GM12878 (cell line): ENCODE data around the gene AURKAIP1. TPM values are rescaled to one million over a fixed set of nuclear protein-coding genes. Genes with fewer than 3 reads are reported as not detected.
A peak's percentile ranks its signal among the peaks of the same experiment; 100 is the strongest.
"Not testable (repeated sequence)": the region's sequence is repeated elsewhere in the genome, so short reads cannot be mapped to it uniquely, and the experiment has no call there.

ENCODE experiments used
- ATAC-seq: fragments of 200-7000 bp; cut with Tn5 transposase; 3 replicates; pipeline ENCODE4 v1.9.1; 2020; ENCODE audit warnings: mild to moderate bottlenecking, moderate library complexity
- BruUV-seq: library from RNA; stranded (reverse); fragments of 400-500 nt; replicated peaks from 2 replicates; lab custom pipeline; 2021; lab: Mats Ljungman, UMichigan
- CTCF ChIA-PET: fragments of 300-600 bp; sonication (Branson Sonifier 250); formaldehyde crosslinking; extraction: SDS; loops from one replicate; lab custom pipeline; 2021; ENCODE audit warnings: inconsistent platforms; lab: Yijun Ruan, JAX
- POLR2A ChIA-PET: fragments of 350-600 bp; formaldehyde crosslinking; extraction: SDS; loops from one replicate; lab custom pipeline; 2021; ENCODE audit warnings: inconsistent platforms; lab: Charles Lee
- RAD21 ChIA-PET: fragments of 300-600 bp; sonication (Branson Sonifier 250); formaldehyde crosslinking; loops from one replicate; lab custom pipeline; 2023; ENCODE audit warnings: antibody characterized with exemption; ENCODE audit not compliant: unreplicated experiment; lab: Charles Lee
- SMC1A ChIA-PET: fragments of 300-600 bp; sonication (Branson Sonifier 250); formaldehyde crosslinking; loops from one replicate; lab custom pipeline; 2023; ENCODE audit not compliant: unreplicated experiment, uncharacterized antibody; lab: Charles Lee
- DNase-seq: peaks from one replicate; pipeline ENCODE4 v3.0.0-alpha.2; 2011; ENCODE audit warnings: low read depth, low spot score
- FAIRE-seq: peaks from 3 replicates; lab custom pipeline; 2011; peaks lifted over from hg19 to GRCh38; lab: Jason Lieb, UNC
- H2AFZ ChIP-seq: 2 replicates; pipeline ENCODE4 v1.6.0; 2011; ENCODE audit warnings: low read depth, low read length, control low read depth; ENCODE audit not compliant: control insufficient read depth
- H3K27ac ChIP-seq: 2 replicates; pipeline ENCODE4 v1.5.1; 2011; ENCODE audit warnings: control low read depth; ENCODE audit not compliant: control insufficient read depth, insufficient read depth
- H3K27me3 ChIP-seq, 2 experiments: replicated peaks in 1 of 2; 2 replicates each; pipeline versions ENCODE4 v1.6.0 to v1.6.1; 2011; ENCODE audit warnings: low read length in 1 of 2; ENCODE audit not compliant: control insufficient read depth in 2 of 2, insufficient read depth in 2 of 2
- H3K36me3 ChIP-seq, 2 experiments: 2 replicates each; pipeline ENCODE4 v1.5.1; 2011; ENCODE audit warnings: low read length in 1 of 2; ENCODE audit not compliant: control insufficient read depth in 2 of 2, insufficient read depth in 2 of 2
- H3K4me1 ChIP-seq: 2 replicates; pipeline ENCODE4 v1.6.1; 2011; ENCODE audit warnings: mild to moderate bottlenecking, low read length, moderate library complexity, mixed read lengths; ENCODE audit not compliant: control insufficient read depth, insufficient read depth
- H3K4me2 ChIP-seq: 2 replicates; pipeline ENCODE4 v1.6.0; 2011; ENCODE audit warnings: control low read depth; ENCODE audit not compliant: control insufficient read depth, insufficient read depth
- H3K4me3 ChIP-seq: fragments of 200-600 bp; sonication (generic); 2 replicates; pipeline ENCODE4 v1.5.1; 2016
- H3K79me2 ChIP-seq: 2 replicates; pipeline ENCODE4 v1.6.0; 2011; ENCODE audit warnings: low read length; ENCODE audit not compliant: control insufficient read depth, insufficient read depth
- H3K9ac ChIP-seq: 2 replicates; pipeline ENCODE4 v1.8.0; 2011; ENCODE audit warnings: low read length, control low read depth, mixed read lengths; ENCODE audit not compliant: control insufficient read depth, insufficient read depth
- H3K9me3 ChIP-seq: replicated peaks from 3 replicates; pipeline ENCODE4 v1.5.1; 2011; ENCODE audit warnings: mild to moderate bottlenecking, low read length; ENCODE audit not compliant: control insufficient read depth, insufficient read depth
- H4K20me1 ChIP-seq: 2 replicates; pipeline ENCODE4 v1.6.0; 2011; ENCODE audit not compliant: control insufficient read depth, insufficient read depth
- MTA3 ChIP-seq: IDR thresholded peaks from 2 replicates; pipeline ENCODE4 v1.6.1; 2012; ENCODE audit warnings: low read length, inconsistent platforms, borderline replicate concordance
- POLR2A ChIP-seq: IDR thresholded peaks from 2 replicates; pipeline ENCODE4 v1.6.1; 2011; ENCODE audit warnings: low read depth, mild to moderate bottlenecking, low read length
- WGBS: methylation state at CpG from one replicate; pipeline ENCODE4 v1.1.6; 2016; ENCODE audit warnings: low lambda C conversion rate; ENCODE audit not compliant: insufficient replicate concordance, insufficient coverage; ENCODE audit errors: missing lambda C conversion rate; 5-methylcytosine and 5-hydroxymethylcytosine counted together
- in situ Hi-C: fragments of 300-500 bp; cut with MboI; formaldehyde crosslinking; loops from 9 replicates; pipeline ENCODE4 v1.14.3; 2018; ENCODE audit warnings: mixed read lengths
- intact Hi-C: fragments of 100-400 bp; cut with micrococcal nuclease; formaldehyde crosslinking; loops from one replicate; pipeline ENCODE4 v1.14.2; 2022; ENCODE audit not compliant: unreplicated experiment
- polyA plus RNA-seq, 11 experiments: library from polyadenylated mRNA; depleted of rRNA in 4 of 11; unstranded in 6 of 11; stranded (reverse) in 5 of 11; fragments of >200 nt; fragmentation: Nextera tagmentation in 4 of 11; fragmentation: Illumina TruSeq in 1 of 11; extraction: Ambion mirVana in 4 of 11; extraction: Trizol in 1 of 11; gene quantifications; 1 replicate in 1 of 11; 2 replicates in 10 of 11; pipeline versions ENCODE4 v1.2.1 to v1.2.3, GENCODE V29; 2011 to 2016; ENCODE audit warnings: inconsistent platforms in 2 of 11, missing spikeins in 2 of 11, low read depth in 1 of 11
- total RNA-seq, 4 experiments: library from RNA; depleted of rRNA in 3 of 4; stranded (reverse); fragments of >200 nt in 3 of 4; fragmentation: Illumina TruSeq in 1 of 4; extraction: Trizol in 1 of 4; gene quantifications; 2 replicates each; pipeline versions ENCODE4 v1.2.1 to v1.2.3, GENCODE V29; 2013 to 2021

AURKAIP1 gene
- total and polyA plus RNA-seq, 10 of the 15 experiments (the other 5 are each of a cell fraction or from before 2014, with no cell fraction given), result 6.5 to 366 (median 120) TPM

- 85% methylated on average over 13 of the region's 16 CpGs for WGBS
- ChIA-PET SMC1A (interaction anchor here (1.2 to 1.8 kb wide), 4 partner anchors 47 to 386 kb away, joined by 3 to 5 read pairs (median 3); no protein-coding TSS in a partner anchor), POLR2A (interaction anchor here (1.1 kb wide), 1 partner anchor 67 kb away, joined by 3 read pairs; no protein-coding TSS in a partner anchor), CTCF (interaction anchor here (0.6 to 2.8 kb wide), 14 partner anchors 12 to 386 kb away, joined by 3 to 15 read pairs (median 6); partner anchors contain the start of genes AGRN, CCNL2, DVL1 and MRPL20), RAD21 (no interaction called here)
- no peak overlapping the region for H3K4me2 ChIP-seq
- H3K9ac ChIP-seq, result no peak overlapping the region
- in situ Hi-C loops, result no loop called here
- H2AFZ ChIP-seq, result no peak overlapping the region
- H4K20me1 ChIP-seq, result no peaks in the 10 kb centered on the region
- peaks cover 25% of the 10 kb centered on the region for H3K79me2 ChIP-seq
- BruUV-seq, result no TSS peak
- ATAC-seq (no peak), DNase-seq (no peak), FAIRE-seq (no peak)
- peaks cover 0 to 3% of the 10 kb centered on the region in 2 experiments; a peak in 2 of 4 replicates for H3K36me3 ChIP-seq
- H3K9me3 ChIP-seq, result peaks cover 3% of the 10 kb centered on the region; the same call in 1 of the 3 replicates
- H3K27ac ChIP-seq, result no peak overlapping the region
- intact Hi-C loops, result loop anchor here (10.0 kb wide), 1 partner anchor 134 kb away; no protein-coding TSS in a partner anchor
- H3K27me3 ChIP-seq, result no peaks in the 10 kb centered on the region
- H3K4me3 ChIP-seq, result no peak overlapping the region
- H3K4me1 ChIP-seq, result peaks cover 21% of the 10 kb centered on the region
- peak; percentile 31; the same call in 1 of the 2 replicates for TF ChIP-seq POLR2A
- TF ChIP-seq MTA3, result no peak
- TF ChIP-seq, all 136 proteins: peak for 1
Observed at GRCh38 chr1:1370771-1371300, 4.2 kb downstream of the AURKAIP1 start.

DNA sequence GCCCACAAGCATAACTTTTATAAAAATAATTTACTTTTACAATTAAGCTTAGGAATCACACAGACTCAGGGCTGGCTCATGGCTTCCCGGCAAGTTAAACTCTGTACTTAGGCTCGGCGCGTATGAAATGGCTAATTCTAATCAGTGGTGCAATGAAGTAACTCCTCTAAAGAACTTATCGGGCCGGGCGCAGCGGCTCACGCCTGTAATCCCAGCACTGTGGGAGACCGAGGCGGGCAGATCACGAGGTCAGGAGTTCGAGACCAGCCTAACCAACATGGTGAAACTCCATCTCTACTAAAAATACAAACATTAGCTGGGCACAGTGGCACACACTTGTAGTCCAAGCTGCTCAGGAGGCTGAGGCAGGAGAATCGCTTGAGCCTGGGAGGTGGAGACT, 4.9 kb downstream of the AURKAIP1 start:
- H3K27ac ChIP-seq, H3K4me2 ChIP-seq, H3K4me3 ChIP-seq, H3K9me3 ChIP-seq, DNase-seq, H4K20me1 ChIP-seq, SMC1A ChIA-PET, BruUV-seq, H3K27me3 ChIP-seq, H3K36me3 ChIP-seq, FAIRE-seq, H3K9ac ChIP-seq, H2AFZ ChIP-seq, ATAC-seq, in situ Hi-C loops, POLR2A ChIA-PET: not testable (repeated sequence)
- peaks cover 24% of the 10 kb centered on the region for H3K79me2 ChIP-seq
- WGBS, result 95% methylated on average over 14 of the region's 14 CpGs
- intact Hi-C loops, result loop anchor here (10.0 kb wide), 1 partner anchor 135 kb away; no protein-coding TSS in a partner anchor
- H3K4me1 ChIP-seq, result peaks cover 21% of the 10 kb centered on the region
- RAD21 ChIA-PET, result interaction anchor here (0.6 kb wide), 1 partner anchor 36 kb away, joined by 4 read pairs; no protein-coding TSS in a partner anchor
- CTCF ChIA-PET, result interaction anchor here (0.9 to 1.9 kb wide), 4 partner anchors 11 to 135 kb away, joined by 3 to 8 read pairs (median 4); partner anchors contain the start of genes CCNL2 and MXRA8
